Stimulated activated CD8-positive, alpha-beta memory T cell treated with anti-CD3 and anti-CD28 coated beads, Interleukin-4, amount 100 ng/mL, for 24 hours (primary cell): Measurements from ENCODE around the gene WDR70.

ENCODE experiments used
- DNase-seq: peaks from one replicate; pipeline ENCODE4 v3.0.0-alpha.2; 2020; ENCODE audit warnings: low read depth

The WDR70 gene

GRCh38 chr5:37724395-37725125, 345.4 kb downstream of the WDR70 start:
- no peak for DNase-seq

DNA sequence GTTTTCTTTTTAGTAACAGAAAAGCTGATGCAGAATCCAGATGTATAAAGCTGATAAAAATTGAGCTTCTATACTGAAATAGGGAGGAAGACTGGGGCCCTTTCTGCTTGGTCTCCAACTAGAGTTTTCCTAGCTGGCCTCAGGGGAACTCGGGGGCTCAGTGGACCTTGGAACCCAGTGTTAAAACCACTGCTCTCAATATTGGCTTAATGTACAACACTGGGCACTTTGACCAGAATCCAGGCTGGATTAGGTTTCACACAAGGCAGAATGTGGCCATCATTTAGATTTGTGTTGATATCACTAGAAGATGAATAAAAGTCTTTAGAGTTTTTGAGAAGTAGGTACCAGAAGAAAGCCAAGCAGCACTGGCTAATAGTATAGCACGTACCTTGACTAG, 346.1 kb downstream of the WDR70 start:
- no peak for DNase-seq

DNA sequence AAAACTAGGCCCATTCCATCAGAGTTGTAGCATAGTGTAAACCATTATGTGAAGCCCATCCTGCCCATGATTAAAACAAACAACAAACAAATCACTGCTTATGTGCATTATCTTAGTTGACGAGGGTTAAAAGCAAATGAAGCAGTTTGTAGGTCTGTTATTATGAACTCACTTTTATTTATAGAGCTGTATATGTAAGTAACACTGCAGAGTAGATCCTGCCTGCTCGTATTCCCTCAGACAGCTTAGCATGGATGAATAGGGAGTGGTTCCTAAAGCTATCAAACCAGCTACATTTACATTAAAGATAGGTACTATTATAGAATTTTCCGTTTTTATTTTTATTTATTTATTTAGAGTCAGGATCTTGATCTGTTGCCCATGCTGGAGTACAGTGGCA, 348.1 kb downstream of the WDR70 start:
- DNase-seq: no peak

GRCh38 chr5:37730896-37731455, 351.9 kb downstream of the WDR70 start:
- DNase-seq: no peak

DNA sequence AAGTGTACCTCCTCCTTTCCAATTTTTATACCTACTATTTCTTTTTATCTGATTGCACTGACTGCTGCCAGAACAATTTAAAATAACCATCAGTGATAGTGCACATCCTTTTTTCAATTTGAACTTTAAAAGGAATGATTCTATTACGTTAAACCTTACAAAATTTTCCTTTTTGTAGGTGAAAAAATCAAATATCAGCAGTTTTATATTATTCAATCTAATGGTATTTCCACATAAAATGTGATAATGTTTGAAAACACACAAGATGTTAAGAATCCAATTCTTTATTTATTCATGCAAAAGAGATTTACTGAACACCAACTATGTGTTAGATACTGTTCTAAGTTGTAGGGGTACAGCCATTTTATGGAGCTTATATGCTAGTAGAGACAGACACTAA, 355.0 kb downstream of the WDR70 start:
- DNase-seq: no peak

DNA sequence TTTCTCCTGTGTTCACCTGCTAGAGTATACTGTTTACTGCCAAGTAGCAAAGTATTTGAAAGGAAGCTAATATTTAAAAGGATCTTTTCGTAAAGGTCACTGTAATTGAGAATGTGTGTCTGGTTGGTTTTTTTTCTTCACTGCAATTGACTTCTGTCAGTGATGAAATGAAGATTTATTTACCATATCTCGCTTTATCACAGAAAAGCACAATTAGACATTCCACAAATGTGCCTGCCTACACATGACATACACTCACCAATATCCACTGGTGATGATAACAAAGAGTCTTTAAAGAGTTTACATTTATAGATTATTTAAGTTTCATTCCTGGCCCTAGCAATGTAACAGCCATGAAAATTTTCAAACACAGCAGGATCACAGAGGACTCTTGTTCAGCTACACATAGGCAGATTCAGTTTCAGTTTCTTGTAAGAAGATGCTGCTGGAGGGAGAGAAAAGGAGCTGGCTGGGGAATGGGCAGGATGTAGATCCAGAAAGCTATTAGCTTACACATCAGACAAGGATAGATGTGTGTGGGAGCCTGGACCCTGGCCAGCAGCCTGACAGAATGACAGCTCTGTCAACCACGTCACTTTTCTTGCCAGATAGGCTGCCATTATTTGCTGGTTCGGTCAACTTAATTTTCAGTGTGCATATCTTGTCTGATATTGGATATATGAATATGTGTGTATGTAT, 356.7 kb downstream of the WDR70 start:
- DNase-seq: no peak

DNA sequence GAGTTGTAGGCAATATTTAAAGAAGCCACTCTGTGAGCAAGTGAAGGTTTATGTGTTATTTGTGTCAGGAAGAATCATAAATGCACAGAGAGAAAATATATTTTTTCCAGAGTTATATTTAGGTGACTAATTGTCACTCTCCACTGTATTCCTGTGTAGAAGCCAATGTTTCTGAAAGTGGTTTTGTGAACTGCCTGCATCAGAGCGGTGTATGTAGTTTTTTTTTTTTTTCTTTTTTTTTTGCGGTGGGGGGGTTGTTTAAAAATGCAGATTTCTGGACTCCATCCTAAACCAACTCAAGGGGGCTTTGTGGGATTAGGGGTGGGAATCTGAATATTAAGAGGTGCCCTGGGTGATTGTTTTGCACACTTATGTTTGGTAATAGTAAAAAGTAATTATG, 357.3 kb downstream of the WDR70 start:
- DNase-seq: no peak

DNA sequence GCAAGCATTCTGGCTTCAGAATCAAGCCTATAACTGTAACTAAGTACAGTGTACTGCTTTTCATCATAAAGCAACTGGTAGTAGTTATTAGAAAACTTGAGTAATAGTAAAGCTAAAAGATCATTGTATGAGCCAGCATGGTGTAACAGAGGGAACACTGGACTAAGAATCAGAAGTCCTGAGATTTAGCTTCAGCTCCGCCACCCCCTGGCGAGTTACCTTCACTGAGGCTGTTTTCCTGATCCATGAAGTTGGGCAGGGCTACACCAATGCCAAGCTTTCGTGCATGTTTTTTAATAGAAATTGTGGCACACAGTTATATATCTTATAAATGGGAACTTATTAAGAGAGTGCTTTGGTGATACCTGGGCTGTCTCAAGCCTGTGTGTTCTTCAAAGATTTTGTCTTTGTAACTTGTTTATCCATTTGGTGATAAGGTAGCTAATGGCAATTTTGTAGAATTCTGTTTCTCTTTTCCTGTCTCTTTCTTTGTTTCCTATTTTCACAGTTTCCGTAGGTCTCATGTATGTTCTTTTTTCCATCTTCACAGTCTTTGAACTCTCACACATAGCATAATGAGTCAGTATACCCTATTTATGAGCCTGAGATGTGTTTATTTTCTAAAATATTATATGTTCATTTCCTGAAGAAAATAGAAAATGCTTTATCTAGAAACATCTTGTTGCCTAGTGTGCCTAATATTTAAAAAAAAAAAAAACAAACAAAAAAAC, 358.4 kb downstream of the WDR70 start:
- no peak for DNase-seq

GRCh38 chr5:37738057-37738691, 359.1 kb downstream of the WDR70 start:
- DNase-seq: no peak

DNA sequence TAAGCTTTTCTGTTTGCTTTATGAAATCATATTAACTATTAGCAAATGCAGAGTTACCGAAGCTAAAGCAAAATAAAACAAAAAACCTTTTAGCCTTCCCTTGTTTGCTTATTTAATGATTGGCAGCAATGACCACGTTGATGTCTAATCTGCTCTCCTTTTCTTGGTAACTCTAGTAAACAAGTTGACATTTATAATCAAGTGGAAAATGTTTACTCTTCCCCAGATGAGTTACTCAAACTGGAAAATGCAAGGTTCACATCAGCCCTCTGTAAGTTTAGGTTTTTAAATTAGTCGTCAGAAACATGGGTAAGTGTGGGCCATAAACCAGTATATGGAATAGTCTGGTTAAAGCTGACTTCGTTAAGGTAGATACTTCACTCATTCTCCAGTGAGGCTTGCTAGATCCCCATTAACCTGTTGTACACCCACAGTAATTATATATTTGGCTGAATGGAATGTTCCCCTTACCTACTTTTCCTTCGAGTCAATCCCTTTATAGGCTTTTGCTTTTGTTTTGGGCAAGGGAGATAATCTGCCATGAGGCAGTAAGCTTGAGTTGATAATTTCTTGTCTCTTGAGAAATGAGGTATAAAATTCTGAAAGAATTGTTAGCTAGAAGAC, 359.9 kb downstream of the WDR70 start:
- DNase-seq: no peak

DNA sequence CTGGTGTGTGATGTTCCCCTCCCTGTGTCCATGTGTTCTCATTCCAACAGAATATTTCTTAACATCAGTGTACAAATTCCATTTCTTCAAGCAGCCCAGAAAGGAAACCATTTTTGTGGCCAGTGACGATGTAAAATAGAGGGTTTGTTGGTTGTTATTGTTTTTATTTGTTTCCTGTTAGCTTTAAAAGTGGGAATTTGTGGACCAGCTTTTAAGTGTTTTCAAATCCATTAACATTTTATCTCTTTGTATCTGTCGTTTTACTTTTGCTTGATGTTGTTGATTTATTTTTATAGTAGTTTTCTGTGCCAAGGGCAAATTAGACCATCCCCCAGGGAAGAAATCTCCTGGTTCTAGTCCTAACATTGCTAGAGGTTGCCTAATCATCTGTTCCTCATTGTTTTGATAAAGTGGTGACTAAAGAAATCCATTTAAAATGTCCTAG, 360.7 kb downstream of the WDR70 start:
- no peak for DNase-seq

- DNase-seq: no peak
These were observed 361.4 kb downstream of the WDR70 start for GRCh38 chr5:37740331-37741066.

DNA sequence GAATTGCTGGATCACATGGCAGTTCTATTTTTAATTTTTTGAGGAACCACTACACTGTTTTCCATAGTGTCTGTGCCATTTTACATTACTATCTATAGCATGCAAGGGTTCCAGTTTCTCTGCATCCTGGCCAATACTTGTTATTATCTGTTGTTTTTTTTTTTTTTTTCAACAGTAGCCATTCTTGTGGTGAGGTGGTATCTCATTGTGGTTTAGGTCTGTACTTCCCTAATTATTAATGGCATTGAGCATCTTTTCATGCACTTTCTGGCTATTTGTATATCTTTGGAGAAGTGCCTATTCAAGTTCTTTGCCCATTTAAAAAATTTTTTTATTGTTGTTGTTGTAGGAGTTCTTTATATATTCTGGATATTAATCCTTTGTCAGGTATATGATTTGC, 363.0 kb downstream of the WDR70 start:
- no peak for DNase-seq

- DNase-seq: no peak
These were observed 372.1 kb downstream of the WDR70 start for GRCh38 chr5:37751227-37751626.

DNA sequence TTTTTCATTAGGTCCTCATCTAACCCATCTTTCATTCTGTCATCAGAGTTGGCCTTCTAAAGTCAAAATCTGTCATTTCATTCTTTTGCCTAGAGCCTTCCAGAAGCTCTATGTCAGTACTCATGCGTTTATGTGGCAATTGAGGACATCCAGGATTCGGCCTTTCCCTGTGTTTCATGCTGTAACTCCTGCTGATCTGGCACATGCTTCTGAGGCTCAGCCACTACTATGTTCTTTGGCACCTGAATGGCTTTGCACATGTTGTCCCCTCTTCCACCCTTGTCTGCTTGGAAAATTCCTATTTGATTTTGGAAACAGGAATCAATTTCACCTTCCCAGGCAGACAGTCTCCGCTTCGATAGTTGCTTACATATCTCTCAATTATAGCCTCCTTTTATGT, 375.9 kb downstream of the WDR70 start:
- no peak for DNase-seq

- no peak for DNase-seq
These were observed 376.5 kb downstream of the WDR70 start for GRCh38 chr5:37755581-37755980.

- DNase-seq: no peak
These were observed 377.1 kb downstream of the WDR70 start for GRCh38 chr5:37756248-37756647.

DNA sequence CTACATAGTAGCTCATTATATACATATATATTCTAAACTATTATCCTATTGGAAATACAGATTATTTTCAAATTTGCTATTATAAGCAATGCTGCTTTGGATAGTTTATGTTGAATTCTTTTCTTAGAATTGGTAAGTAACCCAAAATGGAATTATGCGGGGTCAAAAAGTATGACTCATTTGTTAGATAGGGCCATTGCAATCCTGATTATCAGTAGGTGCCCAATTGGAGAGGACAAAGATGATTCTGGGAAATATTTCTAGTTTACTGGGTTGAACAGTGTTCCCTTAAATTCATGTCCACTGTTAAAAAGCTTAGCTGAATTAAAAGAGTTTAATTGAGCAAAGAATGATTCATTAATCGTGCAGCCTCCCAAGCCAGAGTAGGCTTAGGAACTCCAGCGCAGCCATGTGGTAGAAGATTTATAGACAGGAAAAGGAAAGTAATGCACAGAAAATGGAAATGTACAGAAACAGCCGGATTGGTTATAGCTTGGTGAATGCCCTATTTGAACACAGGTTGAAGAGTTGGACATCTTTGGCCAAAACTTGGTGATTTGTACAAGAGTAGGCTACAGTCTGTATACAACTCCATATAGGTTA, 379.0 kb downstream of the WDR70 start:
- no peak for DNase-seq

GRCh38 chr5:37767251-37767650, 388.1 kb downstream of the WDR70 start:
- DNase-seq: no peak

DNA sequence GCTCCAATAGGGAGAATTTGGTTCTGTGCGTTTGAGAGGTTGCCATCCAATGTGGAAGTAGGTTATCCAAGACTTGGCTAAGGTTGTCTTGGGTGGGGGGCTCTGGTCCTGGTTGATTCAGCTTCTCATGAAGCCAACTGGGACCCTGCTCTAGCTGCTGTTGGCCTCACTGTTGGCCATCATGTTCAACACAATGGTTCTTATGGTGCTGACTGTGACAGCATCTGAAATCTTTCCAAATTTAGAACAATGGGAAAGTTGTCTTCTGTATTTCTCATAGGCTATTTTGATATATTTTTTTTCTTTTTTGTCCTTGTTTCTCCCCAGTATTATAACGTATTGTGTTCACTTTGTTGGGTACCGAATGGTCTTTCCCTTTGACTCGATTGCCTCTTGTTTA, 388.8 kb downstream of the WDR70 start:
- no peak for DNase-seq

- no peak for DNase-seq
These were observed 389.3 kb downstream of the WDR70 start for GRCh38 chr5:37768371-37768770.
